Upper lobe of left lung (tissue), 6 donors: Measurements from ENCODE around the gene TYW3. TPM values are rescaled to one million over a fixed set of nuclear protein-coding genes. Genes with fewer than 3 reads are reported as not detected.
"Not testable (repeated sequence)": the region's sequence is repeated elsewhere in the genome, so short reads cannot be mapped to it uniquely, and the experiment has no call there.

ENCODE experiments used
- ATAC-seq, 2 donors: fragments of 200-7000 bp; cut with Tn5 transposase; one replicate each; pipeline ENCODE4 v1.9.1; 2022; ENCODE audit warnings: mild to moderate bottlenecking in 2 of 2, moderate library complexity in 2 of 2; ENCODE audit not compliant: low FRiP score in 2 of 2
- DNase-seq, 2 donors: peaks; one replicate each; pipeline ENCODE4 v3.0.0-alpha.2; 2019 to 2020
- H3K27ac ChIP-seq, 4 donors: fragments of 200-600 bp; sonication (generic); one replicate each; pipeline ENCODE4 v1.5.1; 2016 to 2019
- H3K27me3 ChIP-seq, 4 donors: fragments of 200-600 bp; sonication (generic); one replicate each; pipeline ENCODE4 v1.5.1; 2017 to 2019
- H3K36me3 ChIP-seq, 4 donors: fragments of 200-600 bp; sonication (generic); one replicate each; pipeline ENCODE4 v1.5.1; 2016 to 2019
- H3K4me1 ChIP-seq, 4 donors: fragments of 200-600 bp; sonication (generic); one replicate each; pipeline ENCODE4 v1.5.1; 2018 to 2019
- H3K4me3 ChIP-seq, 4 donors: fragments of 200-600 bp; sonication (generic); one replicate each; pipeline ENCODE4 v1.5.1; 2017 to 2019; ENCODE audit warnings: mild to moderate bottlenecking in 2 of 4, moderate library complexity in 1 of 4
- H3K9me3 ChIP-seq, 4 donors: fragments of 200-600 bp; sonication (generic); one replicate each; pipeline ENCODE4 v1.5.1; 2018 to 2019
- CTCF ChIP-seq, 6 experiments: fragments of 450-650 bp in 4 of 6; fragments of 200-600 bp in 2 of 6; sonication (generic) in 2 of 6; IDR thresholded peaks; one replicate each; pipeline ENCODE4 v1.5.1; 2016 to 2019; ENCODE audit warnings: antibody characterized with exemption in 6 of 6
- EP300 ChIP-seq, 4 donors: sonication (generic); formaldehyde crosslinking; IDR thresholded peaks; one replicate each; pipeline ENCODE4 v1.5.1; 2017; ENCODE audit warnings: antibody characterized with exemption in 4 of 4, control low read depth in 2 of 4
- POLR2A ChIP-seq, 4 donors: fragments of 450-650 bp; IDR thresholded peaks; one replicate each; pipeline ENCODE4 v1.5.1; 2016 to 2017; ENCODE audit warnings: antibody characterized with exemption in 4 of 4, mild to moderate bottlenecking in 2 of 4
- POLR2AphosphoS5 ChIP-seq, 2 donors: sonication (generic); formaldehyde crosslinking; IDR thresholded peaks; one replicate each; pipeline ENCODE4 v1.5.1; 2017; ENCODE audit warnings: antibody characterized with exemption in 2 of 2
- WGBS, 2 donors: methylation state at CpG; one replicate each; pipeline ENCODE4 v1.1.5; 2017 to 2018; 5-methylcytosine and 5-hydroxymethylcytosine counted together
- total RNA-seq, 6 donors: library from RNA; depleted of rRNA in 4 of 6; stranded (reverse); fragments of >200 nt in 4 of 6; gene quantifications; one replicate each; pipeline versions ENCODE4 v1.1.0 to v1.2.1, GENCODE V29; 2016 to 2021
- donor health status: DM: no; HTN: no; CAD: no; lungs with moderate emphysema.
- donor health status: DM: no; HTN: yes; CAD: no; lungs with severe emphysema.

TYW3 gene
- total RNA-seq, 6 donors from 2014 or later = 3.1 to 18.0 (median 14.2) TPM

- 89 to 97% methylated on average over 2 of the region's 2 CpGs for WGBS, 2 donors
Measured at GRCh38 chr1:74753104-74753503, 20.2 kb downstream of the TYW3 start.

GRCh38 chr1:74755475-74755874 is 22.5 kb downstream of the TYW3 start:
- TF ChIP-seq CTCF (IDR thresholded peaks at IDR 0.05) (no peak), EP300 (IDR thresholded peaks at IDR 0.05) (no peak), POLR2AphosphoS5 (IDR thresholded peaks at IDR 0.05) (no peak), POLR2A (IDR thresholded peaks at IDR 0.05) (no peak)
- ATAC-seq (no peak), DNase-seq (no peak)
- H3K36me3 ChIP-seq = peaks cover 10 to 82% (median 31%) of the 10 kb centered on the region in 4 donors
- H3K4me3 ChIP-seq = no peak overlapping the region
- no peaks in the 10 kb centered on the region for H3K27me3 ChIP-seq
- no peaks in the 10 kb centered on the region for H3K9me3 ChIP-seq
- H3K27ac ChIP-seq = no peak overlapping the region
- no peaks in the 10 kb centered on the region for H3K4me1 ChIP-seq

More at GRCh38 chr1:74753104-74753503, 20.2 kb downstream of the TYW3 start:
- Histone ChIP-seq H3K36me3 (peaks cover 10 to 89% (median 39%) of the 10 kb centered on the region in 4 donors), H3K27me3 (no peaks in the 10 kb centered on the region), H3K4me3 (no peak overlapping the region), H3K9me3 (no peaks in the 10 kb centered on the region), H3K27ac (no peak overlapping the region), H3K4me1 (no peaks in the 10 kb centered on the region)
- TF ChIP-seq POLR2AphosphoS5 (IDR thresholded peaks at IDR 0.05) = no peak
- no peak for TF ChIP-seq EP300 (IDR thresholded peaks at IDR 0.05)
- no peak for TF ChIP-seq POLR2A (IDR thresholded peaks at IDR 0.05)
- TF ChIP-seq CTCF (IDR thresholded peaks at IDR 0.05) = no peak
- ATAC-seq = no peak
- no peak for DNase-seq

- H3K4me3 ChIP-seq, DNase-seq, H3K9me3 ChIP-seq, H3K4me1 ChIP-seq, ATAC-seq, H3K27ac ChIP-seq, H3K27me3 ChIP-seq: not testable (repeated sequence)
- peaks cover 10 to 77% (median 29%) of the 10 kb centered on the region in 4 donors for H3K36me3 ChIP-seq
- WGBS, 2 donors = 97% methylated on average over 2 of the region's 2 CpGs
Measured at GRCh38 chr1:74756650-74757049, 23.7 kb downstream of the TYW3 start.

GRCh38 chr1:74763807-74764206 is 30.9 kb downstream of the TYW3 start:
- Histone ChIP-seq H3K9me3 (no peaks in the 10 kb centered on the region), H3K27me3 (no peaks in the 10 kb centered on the region), H3K27ac (no peak overlapping the region), H3K36me3 (peaks cover 0 to 25% (median 2%) of the 10 kb centered on the region in 4 donors), H3K4me1 (no peaks in the 10 kb centered on the region), H3K4me3 (no peak overlapping the region)
- WGBS, 2 donors = 82 to 85% methylated on average over 4 of the region's 4 CpGs
- DNase-seq (no peak), ATAC-seq (no peak)
- TF ChIP-seq POLR2A (IDR thresholded peaks at IDR 0.05) (no peak), CTCF (IDR thresholded peaks at IDR 0.05) (no peak), POLR2AphosphoS5 (IDR thresholded peaks at IDR 0.05) (no peak), EP300 (IDR thresholded peaks at IDR 0.05) (no peak)

GRCh38 chr1:74766579-74766978 is 33.6 kb downstream of the TYW3 start:
- no peaks in the 10 kb centered on the region for H3K27me3 ChIP-seq
- no peak overlapping the region for H3K4me3 ChIP-seq
- ATAC-seq (no peak), DNase-seq (no peak)
- no peak overlapping the region for H3K27ac ChIP-seq
- H3K4me1 ChIP-seq = no peaks in the 10 kb centered on the region
- peaks cover 0 to 9% (median 2%) of the 10 kb centered on the region in 4 donors for H3K36me3 ChIP-seq
- TF ChIP-seq CTCF (IDR thresholded peaks at IDR 0.05) (no peak), POLR2AphosphoS5 (IDR thresholded peaks at IDR 0.05) (no peak), POLR2A (IDR thresholded peaks at IDR 0.05) (no peak), EP300 (IDR thresholded peaks at IDR 0.05) (no peak)
- 84 to 91% methylated on average over 2 of the region's 2 CpGs for WGBS, 2 donors
- H3K9me3 ChIP-seq = no peaks in the 10 kb centered on the region
